Chondrocyte (in vitro differentiated cells): ENCODE data around the gene GOLGA7B. TPM values are rescaled to one million over a fixed set of nuclear protein-coding genes. Genes with fewer than 3 reads are reported as not detected.

Source experiments
- DNase-seq: peaks from one replicate; pipeline ENCODE4 v3.0.0; 2021; ENCODE audit warnings: mixed read lengths, low spot score
- H3K27ac Mint-ChIP-seq: one replicate; pipeline ENCODE4 v1.8.0; 2021; ENCODE audit warnings: mild to moderate bottlenecking, moderate library complexity, mixed read lengths; ENCODE audit not compliant: unreplicated experiment
- H3K27me3 Mint-ChIP-seq: 2 replicates; pipeline ENCODE4 v1.8.0; 2021; ENCODE audit warnings: low read depth, mixed read lengths
- H3K36me3 Mint-ChIP-seq: 2 replicates; pipeline ENCODE4 v1.8.0; 2021; ENCODE audit warnings: low read depth, mixed read lengths
- H3K4me1 Mint-ChIP-seq: 2 replicates; pipeline ENCODE4 v1.8.0; 2021; ENCODE audit warnings: low read depth, mild to moderate bottlenecking, mixed read lengths
- H3K4me3 Mint-ChIP-seq: one replicate; pipeline ENCODE4 v1.8.0; 2021; ENCODE audit warnings: mild to moderate bottlenecking, moderate library complexity, mixed read lengths; ENCODE audit not compliant: unreplicated experiment
- H3K9me3 Mint-ChIP-seq: 2 replicates; pipeline ENCODE4 v1.8.0; 2021; ENCODE audit warnings: low read depth, mixed read lengths
- CTCF ChIP-seq: fragments of 200-600 bp; sonication (generic); IDR thresholded peaks from 2 replicates; pipeline ENCODE4 v1.5.0; 2021; ENCODE audit warnings: antibody characterized with exemption, mild to moderate bottlenecking, moderate library complexity
- total RNA-seq: library from RNA; stranded (reverse); gene quantifications from 3 replicates; pipeline ENCODE4 v1.2.1, GENCODE V29; 2021

Gene GOLGA7B
- total RNA-seq, 1 donor from 2014 or later, result 0.27 TPM

GRCh38 chr10:97851341-97852001 is 1.8 kb downstream of the GOLGA7B start:
- Mint-ChIP-seq H3K4me1 (peaks cover 14% of the 10 kb centered on the region), H3K4me3 (no peak overlapping the region), H3K36me3 (no peaks in the 10 kb centered on the region), H3K27ac (no peak overlapping the region), H3K9me3 (no peaks in the 10 kb centered on the region), H3K27me3 (peaks cover 53% of the 10 kb centered on the region)
- no peak for TF ChIP-seq CTCF
- no peak for DNase-seq

GRCh38 chr10:97852277-97852676 is 2.6 kb downstream of the GOLGA7B start:
- Mint-ChIP-seq H3K9me3 (peaks cover 5% of the 10 kb centered on the region), H3K36me3 (no peaks in the 10 kb centered on the region), H3K27me3 (peaks cover 52% of the 10 kb centered on the region), H3K4me3 (no peak overlapping the region), H3K27ac (no peak overlapping the region), H3K4me1 (peaks cover 14% of the 10 kb centered on the region)
- no peak for DNase-seq
- no peak for TF ChIP-seq CTCF

- no peaks in the 10 kb centered on the region for H3K36me3 Mint-ChIP-seq
- peaks cover 51% of the 10 kb centered on the region for H3K27me3 Mint-ChIP-seq
- TF ChIP-seq CTCF, result no peak
- H3K4me3 Mint-ChIP-seq, result no peak overlapping the region
- peaks cover 5% of the 10 kb centered on the region for H3K9me3 Mint-ChIP-seq
- DNase-seq, result no peak
- peaks cover 14% of the 10 kb centered on the region for H3K4me1 Mint-ChIP-seq
- no peak overlapping the region for H3K27ac Mint-ChIP-seq
These were observed 3.3 kb downstream of the GOLGA7B start for GRCh38 chr10:97852840-97853405.

GRCh38 chr10:97854743-97855142 is 5.1 kb downstream of the GOLGA7B start:
- no peak for DNase-seq
- no peak overlapping the region for H3K4me3 Mint-ChIP-seq
- no peaks in the 10 kb centered on the region for H3K36me3 Mint-ChIP-seq
- H3K4me1 Mint-ChIP-seq, result peaks cover 8% of the 10 kb centered on the region
- H3K27ac Mint-ChIP-seq, result no peak overlapping the region
- TF ChIP-seq CTCF, result no peak
- peaks cover 5% of the 10 kb centered on the region for H3K9me3 Mint-ChIP-seq
- H3K27me3 Mint-ChIP-seq, result peaks cover 56% of the 10 kb centered on the region

- Mint-ChIP-seq H3K36me3 (no peaks in the 10 kb centered on the region), H3K27ac (no peak overlapping the region), H3K4me3 (no peak overlapping the region), H3K4me1 (peaks cover 12% of the 10 kb centered on the region), H3K9me3 (peaks cover 5% of the 10 kb centered on the region), H3K27me3 (peaks cover 35% of the 10 kb centered on the region)
- no peak for DNase-seq
- no peak for TF ChIP-seq CTCF
These were observed 8.4 kb downstream of the GOLGA7B start for GRCh38 chr10:97858001-97858439.
